Erythroblast (primary cell): ENCODE measurements around the gene SMAD5.

Experiments
- DNase-seq, 2 experiments: peaks; one replicate each; lab custom pipeline; 2025; lab: John Stamatoyannopoulos, UW
- GATA1 ChIP-seq: IDR thresholded peaks from 2 replicates; pipeline ENCODE4 v1.6.1; 2011; ENCODE audit warnings: low read depth, mild to moderate bottlenecking, control low read depth, low read length, moderate library complexity
- POLR2A ChIP-seq: IDR thresholded peaks from 2 replicates; pipeline ENCODE4 v1.6.1; 2011; ENCODE audit warnings: mild to moderate bottlenecking, low read length

Gene SMAD5

DNA sequence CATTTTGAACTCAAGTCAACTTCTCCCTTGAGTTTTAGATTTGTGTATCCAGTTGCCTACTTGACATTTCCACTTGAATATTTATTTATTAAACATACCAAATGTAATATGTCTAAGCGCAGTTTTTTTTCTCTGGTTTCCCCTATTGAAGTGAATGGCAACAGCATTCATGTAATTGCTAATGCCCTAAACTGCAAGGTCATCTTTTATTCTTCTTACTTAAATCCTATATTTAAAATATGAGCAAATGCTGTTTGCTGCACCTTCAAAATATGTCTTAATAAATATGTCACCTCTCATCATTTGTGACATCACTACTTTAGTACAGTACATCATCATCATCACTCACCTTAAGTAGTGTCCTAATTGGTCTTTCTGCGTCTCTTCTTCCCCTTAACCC is 22.4 kb downstream of the SMAD5 start:
- TF ChIP-seq GATA1 (no peak), POLR2A (no peak)
- no peak for DNase-seq

DNA sequence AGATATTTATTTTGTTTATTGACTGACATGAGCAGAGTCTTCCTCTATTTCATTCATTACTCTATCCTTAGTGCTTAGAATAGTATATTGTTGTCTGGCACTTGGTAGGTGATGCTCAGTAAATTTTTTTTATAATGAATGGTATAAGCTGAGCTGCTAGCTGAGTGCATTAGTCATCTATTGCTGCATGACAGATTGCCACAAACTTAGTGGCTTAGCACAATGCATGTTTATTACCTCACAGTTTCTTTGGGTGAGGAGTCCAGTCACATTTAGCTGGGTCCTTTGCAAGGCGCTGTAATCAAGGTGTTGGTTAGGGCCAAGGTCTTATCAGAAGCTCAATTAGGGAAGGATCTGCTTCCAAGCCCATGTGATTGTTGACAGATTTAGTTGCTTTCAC is 23.1 kb downstream of the SMAD5 start:
- no peak for DNase-seq
- TF ChIP-seq POLR2A, result no peak
- no peak for TF ChIP-seq GATA1

DNA sequence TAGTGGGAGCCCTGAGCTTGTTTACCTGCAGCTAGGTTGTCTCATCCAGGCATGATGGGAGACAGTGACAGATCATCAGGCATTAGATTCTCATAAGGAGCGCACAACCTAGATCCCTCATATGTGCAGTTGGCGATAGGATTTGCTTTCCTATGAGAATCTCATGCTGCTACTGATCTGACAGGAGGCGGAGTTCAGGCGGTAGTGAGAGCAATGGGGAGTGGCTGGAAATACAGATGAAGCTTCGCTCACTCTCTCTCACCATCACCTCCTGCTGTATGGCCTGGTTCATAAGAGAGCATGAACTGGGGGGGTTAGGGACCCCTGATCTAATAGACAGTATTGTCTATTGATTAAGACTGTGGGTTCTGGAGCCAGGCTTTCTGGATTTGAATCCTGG is 24.9 kb downstream of the SMAD5 start:
- DNase-seq, result no peak
- TF ChIP-seq GATA1 (no peak), POLR2A (no peak)

DNA sequence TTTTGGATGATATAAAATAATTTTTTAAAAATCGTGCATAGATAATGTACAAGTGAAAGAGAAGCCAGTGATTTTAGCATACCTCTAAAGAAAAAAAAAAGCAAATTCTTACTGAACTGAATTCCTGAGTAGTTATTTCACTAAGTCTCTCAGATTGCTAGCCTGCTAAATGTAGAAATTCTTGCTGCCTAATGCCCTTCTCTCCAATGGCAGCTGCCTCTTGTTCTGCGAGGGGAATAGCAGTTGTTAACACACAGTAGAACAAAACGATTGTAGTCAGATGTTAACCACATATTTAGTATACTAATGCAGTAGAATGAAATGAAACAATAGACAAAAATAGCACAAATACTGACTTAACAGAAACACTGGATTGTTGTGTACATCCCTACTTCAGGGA is 26.8 kb downstream of the SMAD5 start:
- no peak for DNase-seq
- TF ChIP-seq POLR2A (no peak), GATA1 (no peak)

DNA sequence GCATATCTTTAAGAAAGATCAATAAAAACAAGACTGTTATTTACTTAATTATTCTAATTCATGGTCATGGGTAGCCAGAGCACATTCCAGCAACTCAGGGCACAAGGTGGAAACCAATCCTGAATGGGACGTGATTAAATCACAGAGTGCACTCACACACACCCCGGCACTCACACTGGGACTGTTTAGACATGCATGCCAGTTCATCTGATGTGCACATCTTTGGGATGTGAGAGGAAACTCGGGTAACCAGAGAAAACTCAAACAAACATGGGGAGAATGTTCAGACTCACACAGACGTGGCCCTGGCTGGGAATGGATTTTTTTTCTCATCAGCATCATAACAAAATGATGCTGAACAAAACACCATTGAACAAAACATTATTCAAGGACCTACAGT is 29.4 kb downstream of the SMAD5 start:
- TF ChIP-seq GATA1 (no peak), POLR2A (no peak)
- no peak for DNase-seq

DNA sequence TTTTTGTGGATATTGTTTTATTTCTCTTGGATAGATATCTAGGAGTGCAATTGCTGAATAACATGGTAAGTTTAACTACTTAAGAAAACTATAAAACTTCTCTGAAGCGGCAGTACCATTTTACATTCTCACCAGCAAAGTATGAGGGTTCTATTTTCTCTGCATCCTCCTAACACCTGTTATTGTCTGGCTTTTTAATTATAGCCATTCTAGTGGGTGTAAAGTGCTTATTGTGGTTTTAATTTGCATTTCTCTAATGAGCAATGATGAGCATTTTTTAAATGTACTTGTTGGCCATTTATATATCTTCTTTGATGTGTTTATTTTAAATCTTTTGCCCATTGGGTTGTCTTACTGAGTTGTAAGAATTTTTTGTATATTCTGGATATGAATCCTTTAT is 31.6 kb downstream of the SMAD5 start:
- DNase-seq, result no peak
- no peak for TF ChIP-seq POLR2A
- TF ChIP-seq GATA1, result no peak

DNA sequence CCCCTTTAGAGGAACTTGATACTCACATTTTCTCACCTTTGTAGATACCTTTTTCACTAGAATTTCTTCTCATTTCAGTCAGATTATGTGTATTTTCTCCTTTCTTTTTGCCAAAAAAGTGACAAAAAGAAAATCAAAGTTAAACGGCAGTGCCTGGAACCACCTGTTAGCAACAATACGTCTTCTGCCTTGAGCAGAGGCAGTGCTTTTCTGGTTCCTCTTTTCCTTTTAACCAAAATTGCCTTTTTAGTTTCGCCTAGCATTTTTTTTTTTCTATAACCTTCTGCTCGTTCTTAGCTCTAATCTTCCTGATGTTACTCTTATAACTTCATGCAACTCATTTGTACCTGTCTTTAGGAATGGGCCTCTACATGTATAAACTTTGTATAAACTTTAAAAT is 34.3 kb downstream of the SMAD5 start:
- TF ChIP-seq POLR2A (no peak), GATA1 (no peak)
- DNase-seq, result no peak

DNA sequence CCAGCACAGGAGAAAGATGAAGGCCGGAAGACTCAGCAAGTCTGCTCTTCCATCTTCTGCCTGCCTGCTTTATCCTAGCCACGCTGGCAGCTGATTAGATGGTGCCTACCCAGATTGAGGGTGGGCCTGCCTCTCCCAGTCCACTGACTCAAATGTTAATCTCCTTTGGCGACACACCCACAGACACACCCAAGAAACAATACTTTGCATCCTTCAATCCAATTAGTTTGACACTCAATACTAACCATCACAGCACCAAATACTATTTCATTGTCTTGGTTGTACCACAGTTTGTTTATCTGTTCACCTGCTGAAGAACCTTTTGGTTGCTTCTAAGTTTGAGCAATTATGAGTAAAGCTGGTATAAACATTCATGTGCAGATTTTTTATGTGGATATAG is 36.6 kb downstream of the SMAD5 start:
- TF ChIP-seq GATA1 (no peak), POLR2A (no peak)

DNA sequence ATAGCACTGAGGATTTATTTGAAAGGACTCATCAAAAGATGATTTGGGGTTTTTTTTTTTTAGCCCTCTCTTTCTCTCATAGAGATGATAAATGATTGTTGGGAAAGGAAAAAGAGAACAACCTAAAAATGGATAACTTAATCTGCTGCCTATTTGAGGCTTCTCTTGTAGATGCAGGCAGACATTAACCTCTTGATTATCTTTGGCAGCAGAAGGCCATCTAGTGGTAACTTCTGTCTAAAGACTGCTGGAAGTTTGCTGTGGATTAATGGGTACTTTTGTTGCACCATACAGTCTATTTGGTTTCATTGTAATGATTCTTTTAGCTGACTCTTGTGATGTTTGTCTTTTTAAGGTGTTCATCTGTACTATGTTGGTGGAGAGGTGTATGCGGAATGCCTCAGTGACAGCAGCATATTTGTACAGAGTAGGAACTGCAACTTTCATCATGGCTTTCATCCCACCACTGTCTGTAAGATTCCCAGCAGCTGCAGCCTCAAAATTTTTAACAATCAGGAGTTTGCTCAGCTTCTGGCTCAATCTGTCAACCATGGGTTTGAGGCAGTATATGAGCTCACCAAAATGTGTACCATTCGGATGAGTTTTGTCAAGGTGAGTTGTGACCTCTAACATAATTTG is 41.5 kb downstream of the SMAD5 start:
- DNase-seq, result peak; percentile 59 to 60
- TF ChIP-seq GATA1, result no peak
- no peak for TF ChIP-seq POLR2A

More for the DNA sequence above, 36.6 kb downstream of the SMAD5 start:
- no peak for DNase-seq

DNA sequence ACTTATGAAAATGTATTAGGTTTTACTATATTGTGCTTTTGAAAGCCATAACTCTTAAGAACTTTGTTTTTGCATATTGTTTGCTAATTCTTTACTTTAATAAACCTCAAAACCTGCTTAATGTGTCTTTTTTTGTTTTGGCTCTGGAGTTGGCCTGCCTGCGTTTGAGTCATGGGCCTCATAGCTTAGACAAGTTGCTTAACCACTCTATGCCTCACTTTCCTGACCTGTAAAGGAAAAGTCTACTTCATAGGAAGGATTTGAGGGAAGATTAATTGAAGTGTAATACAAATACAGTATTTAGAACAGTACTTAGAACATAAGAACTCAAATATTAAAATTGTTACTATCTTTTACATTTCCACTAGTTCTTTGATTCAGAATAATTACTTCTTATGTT is 50.0 kb downstream of the SMAD5 start:
- TF ChIP-seq POLR2A (no peak), GATA1 (no peak)
- no peak for DNase-seq

DNA sequence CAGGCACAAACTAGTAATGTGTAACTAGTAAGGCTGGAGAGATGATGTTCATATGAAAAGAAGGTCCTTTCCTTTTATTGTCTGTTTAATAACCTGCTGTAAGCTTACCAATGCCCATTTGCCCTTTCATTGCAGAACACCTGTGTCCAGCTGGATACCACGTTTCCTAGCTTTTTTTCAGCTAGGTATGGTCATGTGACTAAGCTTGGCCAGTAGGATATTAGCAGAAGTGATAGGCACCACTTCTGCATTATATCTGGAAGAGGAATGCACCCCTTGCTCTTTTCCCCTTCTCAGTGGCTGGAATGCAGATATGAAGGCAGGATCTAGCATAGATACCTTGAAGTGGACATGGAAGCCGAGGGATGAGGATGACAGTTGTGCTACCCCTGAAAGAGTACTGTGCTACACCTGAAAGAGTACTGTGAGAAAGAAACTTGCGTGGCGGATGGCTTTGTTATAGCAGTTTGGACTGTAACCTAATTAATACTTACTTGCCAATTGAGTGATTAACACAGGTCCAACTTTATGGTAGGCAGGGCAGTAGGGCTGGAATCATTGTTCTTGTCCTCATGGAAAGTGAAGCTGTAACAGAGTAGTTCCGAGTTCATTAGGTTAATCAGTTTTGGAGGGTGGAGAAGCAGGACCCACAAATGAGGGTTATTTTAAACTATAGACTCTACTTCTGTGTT is 53.5 kb downstream of the SMAD5 start:
- TF ChIP-seq GATA1 (no peak), POLR2A (no peak)
- no peak for DNase-seq

DNA sequence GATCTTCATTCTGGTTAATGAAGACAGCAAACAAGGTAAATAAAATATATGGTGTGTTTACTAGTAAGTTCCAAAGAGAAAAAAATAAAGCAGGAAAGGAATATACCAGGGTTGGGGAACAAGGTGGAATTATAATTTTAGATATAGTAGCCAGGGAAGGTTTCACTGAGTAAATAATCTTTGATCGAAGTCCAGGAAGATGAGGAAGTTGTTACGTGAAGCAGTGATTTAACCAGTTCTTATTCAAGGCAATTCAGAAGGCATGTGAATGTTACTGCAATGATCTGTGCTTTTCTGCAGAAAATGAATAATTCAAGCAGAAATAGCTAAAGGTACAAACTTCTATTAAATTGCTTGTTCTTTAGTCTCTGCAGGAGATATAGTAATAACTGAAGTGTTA is 54.2 kb downstream of the SMAD5 start:
- no peak for TF ChIP-seq GATA1
- no peak for TF ChIP-seq POLR2A
- DNase-seq, result no peak

DNA sequence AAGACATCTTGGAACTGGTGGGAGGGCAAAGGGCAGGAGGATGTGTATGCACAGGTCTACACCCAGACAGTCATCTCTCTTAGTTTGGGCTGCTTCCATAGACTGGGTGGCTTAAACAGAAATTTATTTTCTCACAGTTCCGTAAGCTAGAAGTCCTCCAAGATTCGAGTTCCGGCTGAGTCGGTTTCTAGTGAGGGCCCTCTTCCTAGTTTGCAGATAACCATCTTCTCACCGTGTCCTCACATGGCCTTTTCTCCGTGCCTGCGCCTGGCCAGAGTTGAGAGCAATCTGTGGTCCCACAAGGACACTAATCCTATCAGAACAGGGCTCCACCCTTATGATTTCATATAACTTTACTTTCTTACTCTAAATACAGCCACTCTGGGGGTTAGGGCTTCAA is 56.2 kb downstream of the SMAD5 start:
- DNase-seq, result no peak
- TF ChIP-seq GATA1, result no peak
- TF ChIP-seq POLR2A, result no peak

DNA sequence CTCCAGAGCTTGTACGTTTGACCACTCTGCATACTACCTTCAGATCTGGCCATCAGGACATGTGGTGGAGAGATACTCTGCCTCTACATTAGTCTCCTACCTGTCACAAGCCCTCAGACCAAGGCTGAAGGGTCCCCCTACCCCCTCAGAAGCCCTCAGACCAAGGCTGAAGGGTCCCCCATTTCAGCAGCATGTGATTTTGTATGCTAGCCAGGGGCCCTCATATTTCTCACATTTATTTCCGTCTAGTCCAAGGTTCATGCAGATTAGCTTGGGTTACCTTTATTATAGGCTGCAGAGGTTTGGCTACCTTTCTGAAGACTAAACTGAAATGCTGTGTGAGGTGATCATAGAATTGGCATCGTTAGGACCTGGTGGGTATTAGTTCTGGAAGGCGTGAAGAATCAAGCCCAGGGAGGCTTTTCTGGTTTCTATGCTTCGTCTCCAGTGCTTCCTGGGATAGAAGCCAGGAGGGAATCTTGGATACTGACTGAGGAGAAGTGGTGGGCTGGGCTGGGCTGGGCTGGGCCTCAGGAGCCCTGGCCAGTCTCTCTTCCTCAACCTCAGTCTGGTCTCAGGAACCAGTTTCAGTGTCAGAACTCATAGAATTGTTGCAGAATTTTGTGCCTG is 57.6 kb downstream of the SMAD5 start:
- DNase-seq, result no peak
- TF ChIP-seq GATA1 (no peak), POLR2A (no peak)

DNA sequence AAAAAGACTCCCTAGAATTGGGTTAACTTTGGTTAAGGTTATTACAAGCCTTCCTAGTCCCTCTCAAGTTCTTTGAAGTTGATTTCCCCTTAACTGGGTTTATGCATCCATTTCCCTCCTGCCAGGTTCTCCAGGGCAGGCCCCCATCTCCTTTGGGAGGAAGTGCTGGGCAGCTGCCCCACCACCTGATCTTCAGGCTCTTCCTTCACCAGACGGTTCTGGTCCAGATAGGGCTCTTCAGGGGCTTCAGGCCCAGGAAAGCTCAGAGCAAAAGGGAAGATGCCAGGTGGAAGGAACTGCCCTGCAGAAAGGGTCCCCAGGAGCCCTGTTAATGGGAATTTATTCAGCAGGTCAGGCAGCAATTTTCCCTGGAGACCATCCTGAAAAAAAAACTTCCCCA is 58.3 kb downstream of the SMAD5 start:
- no peak for DNase-seq
- TF ChIP-seq POLR2A, result no peak
- no peak for TF ChIP-seq GATA1
